Transverse colon (tissue), 4 donors: ENCODE data around the gene AGK. TPM values are rescaled to one million over a fixed set of nuclear protein-coding genes. Genes with fewer than 3 reads are reported as not detected.

ENCODE experiments used
- DNase-seq: peaks from one replicate; pipeline ENCODE4 v3.0.0-alpha.2; 2019
- H3K27ac ChIP-seq, 4 donors: fragments of 200-600 bp; sonication (generic); 2 replicates each; pipeline ENCODE4 v1.5.1; 2016 to 2018; ENCODE audit warnings: inconsistent platforms in 4 of 4
- H3K27me3 ChIP-seq: fragments of 200-600 bp; sonication (generic); 2 replicates; pipeline ENCODE4 v1.5.1; 2017; ENCODE audit warnings: inconsistent platforms
- H3K36me3 ChIP-seq, 4 donors: fragments of 200-600 bp; sonication (generic); 2 replicates each; pipeline ENCODE4 v1.5.1; 2017 to 2019; ENCODE audit warnings: inconsistent platforms in 4 of 4
- H3K4me1 ChIP-seq, 4 donors: fragments of 200-600 bp; sonication (generic); 2 replicates each; pipeline ENCODE4 v1.5.1; 2017 to 2020; ENCODE audit warnings: inconsistent platforms in 4 of 4
- H3K4me3 ChIP-seq, 4 donors: fragments of 200-600 bp; sonication (generic); 1 replicate in 1 of 4; 2 replicates in 3 of 4; pipeline versions ENCODE4 v1.5.1 to v1.6.1; 2017 to 2019; ENCODE audit warnings: inconsistent platforms in 4 of 4
- H3K9me3 ChIP-seq, 2 donors: fragments of 200-600 bp; sonication (generic); 2 replicates each; pipeline ENCODE4 v1.5.1; 2017 to 2019; ENCODE audit warnings: inconsistent platforms in 2 of 2
- CTCF ChIP-seq, 5 experiments: fragments of 200-600 bp in 3 of 5; fragments of 450-650 bp in 2 of 5; sonication (generic) in 3 of 5; IDR thresholded peaks; 1 replicate in 2 of 5; 2 replicates in 3 of 5; pipeline ENCODE4 v1.5.1; 2016 to 2017; ENCODE audit warnings: antibody characterized with exemption in 5 of 5, inconsistent platforms in 3 of 5, mild to moderate bottlenecking in 2 of 5, moderate library complexity in 1 of 5
- EP300 ChIP-seq: sonication (generic); formaldehyde crosslinking; IDR thresholded peaks from one replicate; pipeline ENCODE4 v1.6.1; 2017; ENCODE audit warnings: antibody characterized with exemption, low read depth
- POLR2A ChIP-seq: fragments of 450-650 bp; IDR thresholded peaks from one replicate; pipeline ENCODE4 v1.6.1; 2016; ENCODE audit warnings: antibody characterized with exemption, mild to moderate bottlenecking, moderate library complexity
- POLR2AphosphoS5 ChIP-seq, 3 donors: sonication (generic); formaldehyde crosslinking; IDR thresholded peaks; one replicate each; pipeline ENCODE4 v1.6.1; 2016; ENCODE audit warnings: antibody characterized with exemption in 3 of 3
- WGBS, 2 donors: methylation state at CpG; one replicate each; pipeline ENCODE4 v1.1.5; 2018; ENCODE audit warnings: low coverage in 1 of 2; 5-methylcytosine and 5-hydroxymethylcytosine counted together
- in situ Hi-C, 4 donors: fragments of 200-750 bp; cut with MboI; loops; one replicate each; pipeline versions ENCODE4 v1.15.0 to v1.15.1; 2017; ENCODE audit warnings: low sequenced_read_pairs in 3 of 4, low pct_ligation_motif_present in 1 of 4, low pct_unique_long_range_greater_than_20kb in 1 of 4
- intact Hi-C: fragments of 100-400 bp; cut with DNase I; formaldehyde crosslinking; loops from one replicate; pipeline ENCODE4 v1.15.1; 2023; ENCODE audit warnings: low total_unique reads
- total RNA-seq, 4 donors: library from RNA; depleted of rRNA; stranded (reverse); fragments of >200 nt; gene quantifications; one replicate each; pipeline ENCODE4 v1.1.0, GENCODE V29; 2016

The AGK gene
- total RNA-seq, 4 donors from 2014 or later, result 5.4 to 22.8 (median 19.1) TPM

GRCh38 chr7:141522657-141523342, 28.4 kb upstream of the AGK start:
- in situ Hi-C loops (no loop called here), intact Hi-C loops (no loop called here)
- H3K4me1 ChIP-seq, result no peaks in the 10 kb centered on the region
- TF ChIP-seq POLR2AphosphoS5 (IDR thresholded peaks at IDR 0.05) (no peak), EP300 (no peak), CTCF (IDR thresholded peaks at IDR 0.05) (no peak), POLR2A (no peak)
- no peak overlapping the region for H3K4me3 ChIP-seq
- WGBS, 2 donors, result 79 to 86% methylated on average over 2 to 3 of the region's 3 CpGs
- no peak overlapping the region for H3K27ac ChIP-seq
- DNase-seq, result no peak
- H3K27me3 ChIP-seq, result no peaks in the 10 kb centered on the region
- H3K9me3 ChIP-seq, result no peaks in the 10 kb centered on the region
- no peaks in the 10 kb centered on the region for H3K36me3 ChIP-seq

GRCh38 chr7:141525973-141526514, 25.2 kb upstream of the AGK start:
- in situ Hi-C loops (loop anchor here in 3 of 4 donors (25.0 kb wide), 2 partner anchors 514 to 714 kb away; partner anchors contain the start of gene MRPS33 (in 1 of the 3)), intact Hi-C loops (no loop called here)
- H3K9me3 ChIP-seq, result no peaks in the 10 kb centered on the region
- DNase-seq, result no peak
- no peak for TF ChIP-seq POLR2A
- TF ChIP-seq POLR2AphosphoS5 (IDR thresholded peaks at IDR 0.05), result no peak
- no peaks in the 10 kb centered on the region for H3K36me3 ChIP-seq
- no peaks in the 10 kb centered on the region for H3K4me1 ChIP-seq
- H3K4me3 ChIP-seq, result no peak overlapping the region
- no peaks in the 10 kb centered on the region for H3K27me3 ChIP-seq
- H3K27ac ChIP-seq, result no peak overlapping the region

- TF ChIP-seq POLR2A, result no peak
- TF ChIP-seq EP300, result no peak
- Histone ChIP-seq H3K27me3 (no peaks in the 10 kb centered on the region), H3K4me1 (no peaks in the 10 kb centered on the region), H3K4me3 (no peak overlapping the region), H3K36me3 (no peaks in the 10 kb centered on the region), H3K27ac (no peak overlapping the region), H3K9me3 (no peaks in the 10 kb centered on the region)
- no peak for DNase-seq
- WGBS, 2 donors, result 95 to 100% methylated on average over 4 of the region's 4 CpGs
- intact Hi-C loops, result no loop called here
- in situ Hi-C loops, result loop anchor here in 3 of 4 donors (25.0 kb wide), 2 partner anchors 515 to 715 kb away; partner anchors contain the start of gene MRPS33 (in 1 of the 3)
Observed at GRCh38 chr7:141527076-141527475, 24.1 kb upstream of the AGK start.

- Histone ChIP-seq H3K27ac (no peak overlapping the region), H3K9me3 (no peaks in the 10 kb centered on the region), H3K36me3 (no peaks in the 10 kb centered on the region), H3K4me3 (no peak overlapping the region), H3K4me1 (peaks cover 0 to 2% (median 0%) of the 10 kb centered on the region in 4 donors), H3K27me3 (no peaks in the 10 kb centered on the region)
- in situ Hi-C loops (loop anchor here in 3 of 4 donors (25.0 kb wide), 2 partner anchors 516 to 716 kb away; partner anchors contain the start of gene MRPS33 (in 1 of the 3)), intact Hi-C loops (no loop called here)
- DNase-seq, result no peak
- TF ChIP-seq POLR2A, result no peak
- no peak for TF ChIP-seq EP300
- no peak for TF ChIP-seq CTCF (IDR thresholded peaks at IDR 0.05)
- TF ChIP-seq POLR2AphosphoS5 (IDR thresholded peaks at IDR 0.05), result no peak
- 95 to 100% methylated on average over 3 of the region's 3 CpGs for WGBS, 2 donors
Observed at GRCh38 chr7:141528399-141528798, 22.8 kb upstream of the AGK start.

GRCh38 chr7:141533149-141533949, 17.9 kb upstream of the AGK start:
- no peak overlapping the region for H3K27ac ChIP-seq
- no peaks in the 10 kb centered on the region for H3K9me3 ChIP-seq
- DNase-seq, result peak; percentile 64
- WGBS, 2 donors, result 24 to 45% methylated on average over 4 to 11 of the region's 11 CpGs
- intact Hi-C loops (loop anchor here (10.0 kb wide), 1 partner anchor 709 kb away; no protein-coding TSS in a partner anchor), in situ Hi-C loops (loop anchor here in 3 of 4 donors (25.0 kb wide), 2 partner anchors 521 to 721 kb away; partner anchors contain the start of gene MRPS33 (in 1 of the 3))
- peaks cover 0 to 2% (median 0%) of the 10 kb centered on the region in 4 donors for H3K4me1 ChIP-seq
- H3K27me3 ChIP-seq, result peaks cover 9% of the 10 kb centered on the region
- no peak overlapping the region for H3K4me3 ChIP-seq
- TF ChIP-seq POLR2AphosphoS5 (IDR thresholded peaks at IDR 0.05) (no peak), CTCF (IDR thresholded peaks at IDR 0.05) (peak; percentile 67 to 94 (median 90))
- H3K36me3 ChIP-seq, result no peaks in the 10 kb centered on the region
